Hematopoietic multipotent progenitor cell treated with erythropoietin and hydrocortisone succinate and interleukin-3 and kit ligand, for 6 days (in vitro differentiated cells): ENCODE data around the gene EPAS1.

Experiments
- DNase-seq: peaks from one replicate; pipeline ENCODE4 v3.0.0-alpha.2; 2015

Gene EPAS1

GRCh38 chr2:46342566-46343315, 45.5 kb downstream of the EPAS1 start:
- no peak for DNase-seq

DNA sequence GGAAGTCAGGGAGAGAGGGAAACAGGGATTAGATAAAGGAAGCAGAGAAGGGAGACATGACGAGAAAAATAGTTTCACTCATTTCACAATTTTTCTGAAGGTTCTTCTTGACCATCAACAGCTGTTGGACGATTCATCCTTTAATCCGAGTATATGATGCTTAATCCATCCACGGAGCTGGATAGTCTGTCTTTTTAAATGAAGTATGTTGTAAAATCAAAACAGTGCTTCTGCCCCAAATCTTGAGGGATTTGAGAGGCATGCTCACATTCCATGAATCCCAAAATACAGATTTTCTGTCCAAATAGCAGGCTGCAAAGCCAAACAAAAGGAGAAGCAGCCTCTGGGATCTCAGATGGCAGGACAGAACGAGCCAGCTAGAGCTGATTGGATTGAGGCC, 47.5 kb downstream of the EPAS1 start:
- DNase-seq: no peak

DNA sequence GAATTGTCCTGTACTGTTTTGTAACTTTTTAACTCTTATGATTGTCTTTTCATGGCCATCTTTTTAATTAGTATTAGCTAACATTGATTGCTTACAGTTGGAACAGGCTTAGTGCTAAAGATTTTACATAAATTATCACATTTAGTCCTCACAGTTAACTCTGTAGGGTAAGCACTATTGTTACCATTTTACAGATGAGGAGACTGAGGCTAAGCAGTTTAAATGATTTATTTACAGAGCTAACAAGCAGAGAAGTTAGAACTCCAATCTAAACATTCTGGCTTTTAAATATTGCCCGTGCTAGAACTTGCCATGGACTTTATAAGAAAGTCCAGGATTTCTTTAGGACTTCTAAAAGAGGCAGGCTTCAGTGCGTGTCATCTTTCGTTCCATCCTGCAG, 48.6 kb downstream of the EPAS1 start:
- DNase-seq: no peak

DNA sequence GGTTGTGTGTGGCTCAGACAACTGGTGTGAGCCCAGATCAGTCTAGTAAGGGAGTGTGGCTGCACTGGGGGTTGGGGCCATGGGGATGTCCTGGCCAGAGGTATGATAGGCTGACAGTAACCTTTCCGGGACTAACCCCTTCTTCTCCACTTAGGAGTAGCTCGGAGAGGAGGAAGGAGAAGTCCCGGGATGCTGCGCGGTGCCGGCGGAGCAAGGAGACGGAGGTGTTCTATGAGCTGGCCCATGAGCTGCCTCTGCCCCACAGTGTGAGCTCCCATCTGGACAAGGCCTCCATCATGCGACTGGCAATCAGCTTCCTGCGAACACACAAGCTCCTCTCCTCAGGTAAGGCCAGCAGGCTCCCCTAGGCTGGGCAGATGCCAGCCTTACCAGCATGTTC, 49.5 kb downstream of the EPAS1 start:
- DNase-seq: no peak

GRCh38 chr2:46347648-46348280, 50.6 kb downstream of the EPAS1 start:
- DNase-seq: no peak

- no peak for DNase-seq
Observed at GRCh38 chr2:46349115-46349547, 51.9 kb downstream of the EPAS1 start.

- DNase-seq: no peak
Observed at GRCh38 chr2:46350029-46350689, 53.0 kb downstream of the EPAS1 start.

GRCh38 chr2:46351098-46351749, 54.0 kb downstream of the EPAS1 start:
- no peak for DNase-seq

DNA sequence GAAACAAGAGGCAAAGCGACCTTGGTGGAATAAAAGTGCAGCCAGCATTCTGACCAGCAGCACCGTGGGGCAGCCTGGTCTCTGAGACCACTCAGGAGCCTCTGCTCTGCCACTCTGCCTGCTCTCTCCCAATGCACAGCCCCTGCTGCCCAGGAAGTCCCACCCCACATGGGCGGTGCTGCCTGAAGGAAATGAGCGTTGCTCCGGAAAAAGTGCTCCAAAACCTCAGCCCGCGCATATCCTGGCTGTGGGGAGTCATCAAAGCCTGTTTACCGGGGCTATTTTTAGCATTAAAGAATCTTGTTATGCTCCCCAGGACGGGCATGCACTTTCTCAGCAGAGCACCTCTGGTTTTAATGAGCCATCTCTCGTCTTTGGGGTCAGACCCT, 54.5 kb downstream of the EPAS1 start:
- DNase-seq: no peak

DNA sequence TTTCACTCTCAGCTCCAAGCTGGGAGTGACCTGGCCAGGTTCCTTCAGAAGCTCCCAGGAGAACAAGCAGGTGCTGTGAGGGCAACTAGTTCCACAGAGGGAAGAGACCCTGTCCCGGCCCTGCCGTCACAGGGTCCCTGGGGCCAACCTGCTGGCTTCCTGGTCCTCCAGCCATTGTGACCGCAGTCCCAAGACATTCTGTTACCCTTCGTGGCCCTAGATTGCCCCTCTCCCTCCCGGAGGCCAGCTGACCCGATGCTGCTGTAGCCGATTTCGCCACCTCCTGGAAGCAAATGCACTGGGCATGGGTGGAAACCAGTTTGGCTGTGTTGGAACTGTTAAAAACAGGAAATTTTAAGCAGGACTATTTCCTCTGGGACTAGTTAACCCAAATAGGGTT, 55.4 kb downstream of the EPAS1 start:
- no peak for DNase-seq

DNA sequence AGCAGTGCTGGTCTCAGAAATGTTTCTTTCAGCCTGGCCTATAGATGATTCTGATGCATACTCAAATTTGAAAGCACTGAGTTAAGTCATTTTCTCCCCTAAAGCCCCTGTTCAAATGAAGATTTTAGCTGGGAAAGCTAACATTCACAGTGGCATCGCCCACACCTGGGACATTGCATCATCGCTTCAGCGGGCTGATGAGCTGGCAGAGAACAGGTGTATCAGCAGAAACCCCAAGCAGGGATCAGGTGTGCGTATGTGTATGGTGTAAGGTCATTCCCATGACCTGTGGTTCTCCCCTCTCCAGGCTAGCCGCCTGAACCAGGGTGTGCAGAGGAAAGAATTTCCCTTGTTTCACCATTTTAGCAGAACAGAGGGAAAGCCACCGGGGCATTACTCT, 56.3 kb downstream of the EPAS1 start:
- DNase-seq: no peak

DNA sequence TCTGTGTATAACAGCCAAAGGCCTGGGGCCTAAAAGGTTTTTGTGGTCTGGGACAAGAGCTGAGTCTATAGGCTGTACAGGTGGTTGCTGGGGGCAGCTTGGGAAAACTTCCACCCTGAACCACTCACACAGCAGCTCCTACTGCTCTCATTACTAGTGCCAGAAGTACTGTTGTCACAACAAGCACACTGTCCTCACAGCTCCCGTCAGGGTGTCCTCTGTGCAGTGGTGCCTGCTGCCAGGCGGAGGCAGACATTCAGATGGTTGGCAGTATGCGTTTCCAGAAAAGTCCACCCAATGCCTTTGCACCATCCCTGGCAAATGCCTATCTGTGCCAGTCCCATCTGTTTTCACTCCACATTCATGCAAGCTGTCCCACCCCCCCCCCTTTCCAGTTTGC, 58.5 kb downstream of the EPAS1 start:
- no peak for DNase-seq

GRCh38 chr2:46356991-46357390, 59.8 kb downstream of the EPAS1 start:
- DNase-seq: peak; percentile 63

DNA sequence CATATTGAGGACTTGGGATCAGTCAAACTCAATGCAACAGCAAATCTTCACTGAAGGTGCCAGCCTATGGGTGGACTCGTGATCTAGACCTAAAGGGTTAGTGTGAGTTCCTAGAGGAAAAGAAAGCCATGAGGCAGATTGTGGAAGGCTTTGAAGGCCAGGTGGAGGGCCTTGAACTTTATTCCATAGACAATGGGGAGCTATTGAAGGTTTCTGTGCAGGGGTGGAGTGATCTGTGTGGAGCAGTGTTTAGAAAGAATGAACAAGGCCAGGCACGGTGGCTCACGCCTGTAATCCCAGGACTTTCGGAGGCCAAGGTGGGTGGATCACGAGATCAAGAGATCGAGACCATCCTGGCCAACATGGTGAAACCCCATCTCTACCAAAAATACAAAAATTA, 61.5 kb downstream of the EPAS1 start:
- no peak for DNase-seq

DNA sequence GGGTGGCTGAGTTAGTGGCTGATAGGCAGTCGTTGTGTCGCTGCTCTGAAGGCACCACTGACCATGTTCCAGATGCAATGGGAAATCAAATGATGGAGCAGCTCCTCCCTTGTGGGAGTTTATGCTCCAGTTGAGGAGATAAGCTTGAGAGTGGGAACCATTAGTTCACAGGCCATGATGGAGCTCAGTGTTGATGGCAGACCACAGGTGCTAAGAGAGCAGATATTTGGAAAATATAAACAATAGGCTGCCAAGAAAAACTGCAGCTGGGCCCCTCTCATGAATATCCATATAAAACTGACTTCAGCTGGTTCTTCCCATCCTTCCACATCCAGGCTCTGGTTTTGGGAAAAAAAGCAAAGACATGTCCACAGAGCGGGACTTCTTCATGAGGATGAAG, 63.1 kb downstream of the EPAS1 start:
- DNase-seq: no peak

DNA sequence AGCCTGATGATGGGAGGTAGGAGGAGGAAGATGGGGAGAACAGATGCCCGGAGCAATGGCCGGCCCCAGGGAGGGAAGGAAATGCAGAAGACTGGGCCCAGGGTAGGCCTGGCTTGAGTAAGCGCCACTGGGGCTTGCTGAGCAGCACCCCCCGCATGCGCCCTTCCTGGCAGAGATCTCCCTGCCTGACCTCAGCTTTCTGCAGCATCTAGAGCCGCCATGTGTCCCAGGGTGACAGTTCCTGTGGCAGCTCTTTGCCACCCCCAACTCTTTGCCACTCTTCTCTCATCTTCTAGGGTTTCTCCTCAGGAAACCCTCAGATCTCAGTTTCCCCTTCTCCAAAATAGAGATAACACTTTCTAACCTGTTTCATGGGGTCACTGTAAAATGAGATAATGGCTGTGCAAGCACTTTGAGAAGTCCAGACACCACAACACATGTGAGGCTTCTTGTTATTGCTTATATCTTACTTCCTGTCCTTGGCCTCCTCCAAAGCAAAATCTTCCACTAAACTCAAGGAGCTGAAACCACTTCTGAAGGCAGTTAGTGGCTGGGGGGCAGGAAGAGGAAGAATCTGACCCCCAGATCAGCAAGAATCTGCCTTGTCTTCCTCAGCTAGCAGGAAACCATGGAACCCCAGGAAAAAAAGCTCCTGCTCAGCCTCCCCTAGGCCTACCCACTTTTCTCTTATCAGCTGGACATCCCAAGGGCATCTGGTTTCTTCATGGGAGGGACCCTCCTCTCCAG, 64.9 kb downstream of the EPAS1 start:
- DNase-seq: no peak

DNA sequence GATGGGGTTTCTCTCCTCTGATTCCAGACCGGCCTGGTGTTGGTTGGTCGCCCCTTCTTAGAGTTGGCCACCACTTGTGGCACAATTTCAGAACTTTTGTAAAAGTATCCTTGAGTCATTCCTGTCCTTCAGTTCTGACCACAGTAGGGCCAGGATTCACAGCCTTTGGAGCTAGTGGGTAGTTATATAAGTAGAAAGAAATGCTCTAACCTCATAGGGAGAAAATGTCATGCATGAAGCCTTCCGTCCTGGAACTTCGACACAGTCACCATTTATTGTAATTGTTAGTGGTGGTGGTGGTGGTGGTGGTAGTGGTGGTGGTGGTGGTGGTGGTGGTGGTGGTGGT, 65.4 kb downstream of the EPAS1 start:
- no peak for DNase-seq

DNA sequence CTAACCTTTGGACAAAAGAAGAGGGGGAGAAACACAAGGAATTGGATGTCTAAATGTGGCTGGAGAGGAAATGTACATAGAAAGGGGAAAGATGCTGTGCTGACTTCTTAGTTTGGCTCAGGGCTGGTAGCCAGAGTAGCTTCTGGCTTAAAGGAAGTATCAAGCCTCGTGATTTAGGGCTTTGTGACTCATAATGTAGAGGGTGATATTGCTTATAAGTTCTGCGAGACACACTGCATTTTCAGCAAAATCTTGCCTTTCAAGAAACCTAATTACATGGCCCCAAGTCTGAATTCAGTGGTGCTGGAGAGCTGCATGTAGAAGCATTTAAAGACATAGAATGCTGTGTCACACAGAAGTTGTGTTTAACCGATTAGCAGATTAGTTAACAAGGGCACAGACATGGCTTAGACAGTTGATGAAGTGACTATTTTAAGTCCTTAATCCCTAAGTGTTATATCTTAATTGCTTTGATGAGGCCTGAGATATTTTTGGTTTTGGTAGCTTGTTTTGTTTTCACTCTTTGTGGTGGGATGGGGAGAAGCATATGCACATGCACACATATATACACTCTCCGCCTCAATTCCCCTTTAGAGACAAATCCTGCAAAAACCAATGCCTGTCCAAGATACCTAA, 66.4 kb downstream of the EPAS1 start:
- DNase-seq: no peak

GRCh38 chr2:46364797-46365457, 67.7 kb downstream of the EPAS1 start:
- DNase-seq: peak; percentile 83

- peak; percentile 33 for DNase-seq
Observed at GRCh38 chr2:46365913-46366667, 68.9 kb downstream of the EPAS1 start.

- no peak for DNase-seq
Observed at GRCh38 chr2:46366668-46367052, 69.5 kb downstream of the EPAS1 start.
